Neural cell (in vitro differentiated cells): ENCODE results near the gene CLCA1. TPM values are rescaled to one million over a fixed set of nuclear protein-coding genes. Genes with fewer than 3 reads are reported as not detected.

ENCODE experiments used
- H2AFZ ChIP-seq: fragments of 200-600, 300-800 bp; sonication (generic), shearing (Covaris generic); 2 replicates; pipeline ENCODE4 v1.6.0; 2014; ENCODE audit warnings: low read depth, mild to moderate bottlenecking, antibody characterized with exemption, low read length, moderate library complexity
- H3F3A ChIP-seq: fragments of 200-600 bp; shearing (Covaris generic); 2 replicates; pipeline ENCODE4 v1.6.1; 2016; ENCODE audit warnings: mild to moderate bottlenecking, moderate library complexity, mixed read lengths, antibody characterized with exemption, low read length; ENCODE audit not compliant: insufficient read depth, poor library complexity, severe bottlenecking
- H3K27ac ChIP-seq: fragments of 200-600, 300-800 bp; sonication (generic), shearing (Covaris generic); 2 replicates; pipeline ENCODE4 v1.5.1; 2014; ENCODE audit warnings: mild to moderate bottlenecking, low read length, moderate library complexity
- H3K27me3 ChIP-seq: fragments of 300-800, 200-600 bp; sonication (generic), shearing (Covaris generic); 2 replicates; pipeline ENCODE4 v1.6.0; 2014; ENCODE audit warnings: mild to moderate bottlenecking, low read depth, low read length, moderate library complexity; ENCODE audit not compliant: insufficient read depth
- H3K36me3 ChIP-seq: fragments of 300-800, 200-600 bp; sonication (generic), shearing (Covaris generic); 2 replicates; pipeline ENCODE4 v1.5.1; 2014; ENCODE audit warnings: mild to moderate bottlenecking, antibody characterized with exemption, low read length, moderate library complexity; ENCODE audit not compliant: insufficient read depth
- H3K4me2 ChIP-seq: fragments of 300-800, 200-600 bp; sonication (generic), shearing (Covaris generic); 2 replicates; pipeline ENCODE4 v1.6.0; 2014; ENCODE audit warnings: mild to moderate bottlenecking, low read length
- H3K4me3 ChIP-seq: fragments of 300-800, 200-600 bp; sonication (generic), shearing (Covaris generic); 2 replicates; pipeline ENCODE4 v1.5.1; 2014; ENCODE audit warnings: mild to moderate bottlenecking, low read length, moderate library complexity
- H3K79me2 ChIP-seq: fragments of 200-600 bp; shearing (Covaris generic); replicated peaks from 2 replicates; pipeline ENCODE4 v1.6.0; 2014; ENCODE audit warnings: mild to moderate bottlenecking, low read length, moderate library complexity; ENCODE audit not compliant: insufficient read depth
- H3K9ac ChIP-seq: fragments of 300-800, 200-600 bp; sonication (generic), shearing (Covaris generic); 2 replicates; pipeline ENCODE4 v1.6.1; 2016; ENCODE audit warnings: mild to moderate bottlenecking, low read length, mixed read lengths
- H3K9me2 ChIP-seq: fragments of 200-600 bp; shearing (Covaris generic); 2 replicates; pipeline ENCODE4 v1.6.1; 2016; ENCODE audit warnings: mild to moderate bottlenecking, low read length, mixed read lengths; ENCODE audit not compliant: insufficient read depth
- H3K9me3 ChIP-seq: fragments of 200-600, 300-800 bp; sonication (generic), shearing (Covaris generic); 2 replicates; pipeline ENCODE4 v1.6.1; 2016; ENCODE audit warnings: mild to moderate bottlenecking, mixed run types, low read length, moderate library complexity, mixed read lengths
- H4K20me1 ChIP-seq: fragments of 200-600 bp; shearing (Covaris generic); 2 replicates; pipeline ENCODE4 v1.6.1; 2016; ENCODE audit warnings: mild to moderate bottlenecking, mixed run types; ENCODE audit not compliant: insufficient read depth
- CTCF ChIP-seq: fragments of 450-650 bp; IDR thresholded peaks from 2 replicates; pipeline ENCODE4 v1.5.1; 2014; ENCODE audit warnings: antibody characterized with exemption, mild to moderate bottlenecking, moderate library complexity; ENCODE audit not compliant: poor library complexity, severe bottlenecking
- EP300 ChIP-seq: fragments of 450-650 bp; conservative IDR thresholded peaks from 2 replicates; pipeline ENCODE4 v1.6.1; 2014; ENCODE audit warnings: antibody characterized with exemption, mild to moderate bottlenecking, moderate library complexity; ENCODE audit not compliant: poor library complexity, severe bottlenecking
- EZH2 ChIP-seq: fragments of 200-600, 300-800 bp; shearing (Covaris generic), sonication (generic); IDR thresholded peaks from 2 replicates; pipeline ENCODE4 v1.6.1; 2014; ENCODE audit warnings: antibody characterized with exemption, low read length, borderline replicate concordance, mild to moderate bottlenecking; ENCODE audit not compliant: insufficient read depth, poor library complexity, severe bottlenecking
- MXI1 ChIP-seq: fragments of 450-650 bp; conservative IDR thresholded peaks from 2 replicates; pipeline ENCODE4 v1.6.1; 2014; ENCODE audit warnings: antibody characterized with exemption, mild to moderate bottlenecking; ENCODE audit not compliant: poor library complexity, severe bottlenecking
- POLR2AphosphoS5 ChIP-seq: IDR thresholded peaks from 2 replicates; pipeline ENCODE4 v1.6.1; 2012
- RAD21 ChIP-seq: fragments of 450-650 bp; conservative IDR thresholded peaks from 2 replicates; pipeline ENCODE4 v1.6.1; 2014; ENCODE audit warnings: antibody characterized with exemption, mild to moderate bottlenecking, moderate library complexity
- SMC3 ChIP-seq: fragments of 450-650 bp; conservative IDR thresholded peaks from 2 replicates; pipeline ENCODE4 v1.6.1; 2014; ENCODE audit warnings: antibody characterized with exemption, mild to moderate bottlenecking, moderate library complexity; ENCODE audit not compliant: poor library complexity
- TAF1 ChIP-seq: IDR thresholded peaks from 2 replicates; pipeline ENCODE4 v1.6.1; 2012; ENCODE audit warnings: low read depth
- polyA plus RNA-seq: library from polyadenylated mRNA; depleted of rRNA; stranded (reverse); fragments of >200 nt; gene quantifications from 2 replicates; pipeline ENCODE4 v1.2.3, GENCODE V29; 2014
- TF ChIP-seq, protein P1 (sequence below): IDR thresholded peaks from 2 replicates; pipeline ENCODE4 v1.6.1; 2012; ENCODE audit warnings: borderline replicate concordance

CLCA1 gene
- polyA plus RNA-seq, 1 donor from 2014 or later, result not detected

DNA sequence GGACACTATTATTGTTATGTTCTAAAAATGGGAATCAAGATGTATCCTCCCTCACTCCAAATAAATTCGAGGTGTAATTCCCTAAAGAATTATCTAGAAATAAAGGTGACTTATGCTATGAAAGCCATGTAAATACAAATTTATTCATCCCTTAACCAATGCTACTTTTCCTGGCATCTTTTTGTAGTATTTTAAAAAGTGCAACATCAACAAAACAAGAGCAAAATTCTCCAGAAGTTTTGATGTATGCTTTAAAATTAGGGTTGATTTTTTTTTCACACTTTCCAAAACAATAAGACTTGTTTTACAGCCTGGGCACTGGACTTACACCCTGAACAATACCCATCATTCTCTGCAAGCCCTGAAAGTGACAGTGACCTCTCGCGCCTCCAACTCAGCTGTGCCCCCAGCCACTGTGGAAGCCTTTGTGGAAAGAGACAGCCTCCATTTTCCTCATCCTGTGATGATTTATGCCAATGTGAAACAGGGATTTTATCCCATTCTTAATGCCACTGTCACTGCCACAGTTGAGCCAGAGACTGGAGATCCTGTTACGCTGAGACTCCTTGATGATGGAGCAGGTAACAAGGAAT is 21.4 kb upstream of the CLCA1 start:
- H3K9me2 ChIP-seq, result no peaks in the 10 kb centered on the region
- no peaks in the 10 kb centered on the region for H3K27me3 ChIP-seq
- no peaks in the 10 kb centered on the region for H3K36me3 ChIP-seq
- TF ChIP-seq SMC3, result no peak
- TF ChIP-seq POLR2AphosphoS5, result no peak
- TF ChIP-seq CTCF, result no peak
- TF ChIP-seq MXI1, result no peak
- no peak for TF ChIP-seq EZH2
- TF ChIP-seq TAF1, result no peak
- TF ChIP-seq, protein P1, sequence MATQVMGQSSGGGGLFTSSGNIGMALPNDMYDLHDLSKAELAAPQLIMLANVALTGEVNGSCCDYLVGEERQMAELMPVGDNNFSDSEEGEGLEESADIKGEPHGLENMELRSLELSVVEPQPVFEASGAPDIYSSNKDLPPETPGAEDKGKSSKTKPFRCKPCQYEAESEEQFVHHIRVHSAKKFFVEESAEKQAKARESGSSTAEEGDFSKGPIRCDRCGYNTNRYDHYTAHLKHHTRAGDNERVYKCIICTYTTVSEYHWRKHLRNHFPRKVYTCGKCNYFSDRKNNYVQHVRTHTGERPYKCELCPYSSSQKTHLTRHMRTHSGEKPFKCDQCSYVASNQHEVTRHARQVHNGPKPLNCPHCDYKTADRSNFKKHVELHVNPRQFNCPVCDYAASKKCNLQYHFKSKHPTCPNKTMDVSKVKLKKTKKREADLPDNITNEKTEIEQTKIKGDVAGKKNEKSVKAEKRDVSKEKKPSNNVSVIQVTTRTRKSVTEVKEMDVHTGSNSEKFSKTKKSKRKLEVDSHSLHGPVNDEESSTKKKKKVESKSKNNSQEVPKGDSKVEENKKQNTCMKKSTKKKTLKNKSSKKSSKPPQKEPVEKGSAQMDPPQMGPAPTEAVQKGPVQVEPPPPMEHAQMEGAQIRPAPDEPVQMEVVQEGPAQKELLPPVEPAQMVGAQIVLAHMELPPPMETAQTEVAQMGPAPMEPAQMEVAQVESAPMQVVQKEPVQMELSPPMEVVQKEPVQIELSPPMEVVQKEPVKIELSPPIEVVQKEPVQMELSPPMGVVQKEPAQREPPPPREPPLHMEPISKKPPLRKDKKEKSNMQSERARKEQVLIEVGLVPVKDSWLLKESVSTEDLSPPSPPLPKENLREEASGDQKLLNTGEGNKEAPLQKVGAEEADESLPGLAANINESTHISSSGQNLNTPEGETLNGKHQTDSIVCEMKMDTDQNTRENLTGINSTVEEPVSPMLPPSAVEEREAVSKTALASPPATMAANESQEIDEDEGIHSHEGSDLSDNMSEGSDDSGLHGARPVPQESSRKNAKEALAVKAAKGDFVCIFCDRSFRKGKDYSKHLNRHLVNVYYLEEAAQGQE, result no peak
- TF ChIP-seq RAD21, result no peak
- no peak for TF ChIP-seq EP300
- no peak overlapping the region for H3K4me2 ChIP-seq
- H4K20me1 ChIP-seq, result no peaks in the 10 kb centered on the region
- H2AFZ ChIP-seq, result no peak overlapping the region
- no peak overlapping the region for H3K27ac ChIP-seq
- no peaks in the 10 kb centered on the region for H3K79me2 ChIP-seq
- H3K4me3 ChIP-seq, result no peak overlapping the region
- no peaks in the 10 kb centered on the region for H3F3A ChIP-seq
- no peaks in the 10 kb centered on the region for H3K9me3 ChIP-seq
- H3K9ac ChIP-seq, result no peak overlapping the region

- H3K4me3 ChIP-seq, result no peak overlapping the region
- no peak overlapping the region for H2AFZ ChIP-seq
- no peaks in the 10 kb centered on the region for H3K36me3 ChIP-seq
These were observed 20.1 kb upstream of the CLCA1 start for GRCh38 chr1:86448670-86449069.

More at GRCh38 chr1:86448670-86449069, 20.1 kb upstream of the CLCA1 start:
- no peak overlapping the region for H3K4me2 ChIP-seq
- H3K27ac ChIP-seq, result no peak overlapping the region
- no peaks in the 10 kb centered on the region for H3K9me2 ChIP-seq
- no peak overlapping the region for H3K9ac ChIP-seq
- no peaks in the 10 kb centered on the region for H3K79me2 ChIP-seq
- H3F3A ChIP-seq, result no peaks in the 10 kb centered on the region
- TF ChIP-seq TAF1, result no peak
- TF ChIP-seq, protein P1, result no peak
- no peaks in the 10 kb centered on the region for H4K20me1 ChIP-seq
- H3K27me3 ChIP-seq, result no peaks in the 10 kb centered on the region
- H3K9me3 ChIP-seq, result no peaks in the 10 kb centered on the region
